Measurements from ENCODE around the gene TRIP10.

- TF ChIP-seq, protein P1, sequence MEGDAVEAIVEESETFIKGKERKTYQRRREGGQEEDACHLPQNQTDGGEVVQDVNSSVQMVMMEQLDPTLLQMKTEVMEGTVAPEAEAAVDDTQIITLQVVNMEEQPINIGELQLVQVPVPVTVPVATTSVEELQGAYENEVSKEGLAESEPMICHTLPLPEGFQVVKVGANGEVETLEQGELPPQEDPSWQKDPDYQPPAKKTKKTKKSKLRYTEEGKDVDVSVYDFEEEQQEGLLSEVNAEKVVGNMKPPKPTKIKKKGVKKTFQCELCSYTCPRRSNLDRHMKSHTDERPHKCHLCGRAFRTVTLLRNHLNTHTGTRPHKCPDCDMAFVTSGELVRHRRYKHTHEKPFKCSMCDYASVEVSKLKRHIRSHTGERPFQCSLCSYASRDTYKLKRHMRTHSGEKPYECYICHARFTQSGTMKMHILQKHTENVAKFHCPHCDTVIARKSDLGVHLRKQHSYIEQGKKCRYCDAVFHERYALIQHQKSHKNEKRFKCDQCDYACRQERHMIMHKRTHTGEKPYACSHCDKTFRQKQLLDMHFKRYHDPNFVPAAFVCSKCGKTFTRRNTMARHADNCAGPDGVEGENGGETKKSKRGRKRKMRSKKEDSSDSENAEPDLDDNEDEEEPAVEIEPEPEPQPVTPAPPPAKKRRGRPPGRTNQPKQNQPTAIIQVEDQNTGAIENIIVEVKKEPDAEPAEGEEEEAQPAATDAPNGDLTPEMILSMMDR (IDR thresholded peaks at IDR 0.05): peak; percentile 17 to 79 (median 79)
- TF ChIP-seq EP300 (IDR thresholded peaks at IDR 0.05): no peak
Observed at GRCh38 chr19:6736169-6736916, 3.1 kb upstream of the TRIP10 start.

All from ovary (tissue), 3 donors.